Measurements from ENCODE around the gene ANXA2. TPM values are rescaled to one million over a fixed set of nuclear protein-coding genes. Genes with fewer than 3 reads are reported as not detected.
A peak's percentile ranks its signal among the peaks of the same experiment; 100 is the strongest.

The ANXA2 gene
- total RNA-seq, 1 donor from 2014 or later: 925 TPM

DNA sequence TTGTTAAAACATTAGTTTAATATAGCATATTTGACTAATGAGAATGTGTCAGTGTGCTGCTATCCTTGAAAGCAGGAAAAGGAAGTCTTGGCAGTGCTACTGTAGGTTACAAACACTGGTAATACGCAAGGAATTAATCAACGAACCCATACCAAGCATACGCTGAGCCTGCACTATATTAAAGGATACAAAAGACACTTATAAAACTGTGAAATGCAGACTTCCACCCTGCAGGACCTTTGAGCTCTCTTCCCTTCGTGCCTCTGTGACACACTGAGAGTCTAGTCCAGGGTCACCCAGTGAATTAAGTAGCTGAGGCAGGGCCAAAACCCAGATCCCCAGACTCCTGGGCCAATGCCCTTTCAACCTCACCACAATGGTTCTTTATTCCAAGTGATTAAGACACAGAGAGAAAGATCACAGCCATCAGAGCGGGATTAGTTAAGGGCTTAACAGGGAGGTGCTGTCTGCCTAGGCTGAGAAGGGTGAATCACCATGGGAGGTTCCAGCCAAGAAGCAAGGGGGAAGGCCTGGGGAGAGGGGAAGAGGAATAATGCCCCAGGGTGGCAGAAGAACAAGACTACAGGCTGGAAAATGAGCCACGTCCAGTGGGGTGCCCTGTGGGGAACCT lies 6.8 kb downstream of the ANXA2 start:
- H3K4me3 Mint-ChIP-seq (ENCODE audit: unreplicated experiment): peak overlapping the region; percentile 89
- peaks cover 15% of the 10 kb centered on the region for H3K27me3 Mint-ChIP-seq (ENCODE audit: unreplicated experiment)
- H3K4me1 Mint-ChIP-seq (ENCODE audit: low read depth, unreplicated experiment): peaks cover 69% of the 10 kb centered on the region
- no peak for DNase-seq
- peak overlapping the region; percentile 56 for H3K27ac Mint-ChIP-seq (ENCODE audit: unreplicated experiment)
- TF ChIP-seq, protein P1, sequence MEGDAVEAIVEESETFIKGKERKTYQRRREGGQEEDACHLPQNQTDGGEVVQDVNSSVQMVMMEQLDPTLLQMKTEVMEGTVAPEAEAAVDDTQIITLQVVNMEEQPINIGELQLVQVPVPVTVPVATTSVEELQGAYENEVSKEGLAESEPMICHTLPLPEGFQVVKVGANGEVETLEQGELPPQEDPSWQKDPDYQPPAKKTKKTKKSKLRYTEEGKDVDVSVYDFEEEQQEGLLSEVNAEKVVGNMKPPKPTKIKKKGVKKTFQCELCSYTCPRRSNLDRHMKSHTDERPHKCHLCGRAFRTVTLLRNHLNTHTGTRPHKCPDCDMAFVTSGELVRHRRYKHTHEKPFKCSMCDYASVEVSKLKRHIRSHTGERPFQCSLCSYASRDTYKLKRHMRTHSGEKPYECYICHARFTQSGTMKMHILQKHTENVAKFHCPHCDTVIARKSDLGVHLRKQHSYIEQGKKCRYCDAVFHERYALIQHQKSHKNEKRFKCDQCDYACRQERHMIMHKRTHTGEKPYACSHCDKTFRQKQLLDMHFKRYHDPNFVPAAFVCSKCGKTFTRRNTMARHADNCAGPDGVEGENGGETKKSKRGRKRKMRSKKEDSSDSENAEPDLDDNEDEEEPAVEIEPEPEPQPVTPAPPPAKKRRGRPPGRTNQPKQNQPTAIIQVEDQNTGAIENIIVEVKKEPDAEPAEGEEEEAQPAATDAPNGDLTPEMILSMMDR (IDR thresholded peaks at IDR 0.05; ENCODE audit: partially characterized antibody, unreplicated experiment): no peak
- H3K9me3 Mint-ChIP-seq (ENCODE audit: unreplicated experiment): peaks cover 8% of the 10 kb centered on the region
- H3K36me3 Mint-ChIP-seq (ENCODE audit: unreplicated experiment): peaks cover 19% of the 10 kb centered on the region

DNA sequence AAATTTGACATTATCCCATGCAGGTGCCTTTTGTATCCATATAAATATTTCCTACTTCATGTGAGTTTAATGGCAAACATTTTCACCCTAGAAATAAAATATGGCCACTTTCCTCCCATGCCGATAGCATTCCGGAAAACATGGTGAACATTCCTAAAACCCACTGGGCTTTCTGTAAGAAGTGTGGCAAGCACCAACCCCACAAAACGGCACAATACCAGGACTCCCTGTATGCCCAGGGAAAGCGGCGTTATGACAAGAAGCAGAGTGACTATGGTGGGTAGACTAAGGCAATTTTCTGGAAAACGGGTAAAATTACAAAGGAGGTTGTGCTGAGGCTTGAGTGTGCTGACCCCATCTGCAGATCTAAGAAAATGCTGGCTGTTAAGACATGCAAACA lies 7.6 kb downstream of the ANXA2 start:
- no peak for DNase-seq
- peak overlapping the region; percentile 45 for H3K4me3 Mint-ChIP-seq (ENCODE audit: unreplicated experiment)
- TF ChIP-seq, protein P1 (IDR thresholded peaks at IDR 0.05; ENCODE audit: partially characterized antibody, unreplicated experiment): no peak
- H3K4me1 Mint-ChIP-seq (ENCODE audit: low read depth, unreplicated experiment): peaks cover 62% of the 10 kb centered on the region
- peaks cover 8% of the 10 kb centered on the region for H3K9me3 Mint-ChIP-seq (ENCODE audit: unreplicated experiment)
- peaks cover 15% of the 10 kb centered on the region for H3K27me3 Mint-ChIP-seq (ENCODE audit: unreplicated experiment)
- H3K36me3 Mint-ChIP-seq (ENCODE audit: unreplicated experiment): peaks cover 16% of the 10 kb centered on the region
- peak overlapping the region; percentile 30 for H3K27ac Mint-ChIP-seq (ENCODE audit: unreplicated experiment)

DNA sequence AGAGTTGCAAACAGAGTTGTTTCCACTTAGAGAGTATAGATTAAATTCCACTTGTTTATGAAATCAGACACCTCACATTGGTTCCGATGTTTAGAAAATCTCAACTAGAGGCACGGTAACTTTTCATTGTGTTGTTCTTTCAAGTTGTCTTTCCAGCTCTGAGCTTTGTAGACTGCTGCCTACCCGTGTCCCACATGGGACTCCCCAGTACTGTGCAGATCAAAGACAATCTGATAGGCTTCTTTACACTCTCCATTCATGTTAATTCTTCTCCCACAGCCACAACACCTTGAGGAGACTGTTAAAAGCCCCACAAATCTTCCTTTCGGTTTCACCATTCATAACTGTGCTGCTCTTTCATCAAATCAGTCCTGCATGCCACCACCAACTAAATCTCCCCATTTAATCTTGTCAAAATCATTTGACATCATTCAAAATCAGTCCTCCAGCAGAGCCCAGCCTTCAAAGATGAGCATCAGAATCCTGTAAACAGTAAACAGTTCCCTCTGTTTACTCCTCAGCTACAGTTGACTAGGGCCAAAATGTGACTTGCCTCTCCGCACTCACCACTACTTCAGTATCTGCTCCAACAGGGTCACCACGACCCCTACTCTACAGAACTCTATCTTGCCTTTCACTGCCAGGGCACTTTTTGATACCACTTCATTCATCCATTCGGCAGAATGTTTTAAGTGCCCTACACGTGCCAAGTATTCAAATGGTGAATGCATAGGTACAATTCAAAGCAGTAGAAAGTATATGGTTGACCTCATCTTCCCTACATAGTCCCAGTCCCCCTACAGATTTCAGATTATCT lies 8.3 kb downstream of the ANXA2 start:
- Mint-ChIP-seq H3K27ac (ENCODE audit: unreplicated experiment) (no peak overlapping the region), H3K4me1 (ENCODE audit: low read depth, unreplicated experiment) (peaks cover 54% of the 10 kb centered on the region), H3K27me3 (ENCODE audit: unreplicated experiment) (peaks cover 12% of the 10 kb centered on the region), H3K9me3 (ENCODE audit: unreplicated experiment) (peaks cover 8% of the 10 kb centered on the region), H3K36me3 (ENCODE audit: unreplicated experiment) (peaks cover 12% of the 10 kb centered on the region), H3K4me3 (ENCODE audit: unreplicated experiment) (peak overlapping the region; percentile 45)
- no peak for DNase-seq
- TF ChIP-seq, protein P1 (IDR thresholded peaks at IDR 0.05; ENCODE audit: partially characterized antibody, unreplicated experiment): no peak

DNA sequence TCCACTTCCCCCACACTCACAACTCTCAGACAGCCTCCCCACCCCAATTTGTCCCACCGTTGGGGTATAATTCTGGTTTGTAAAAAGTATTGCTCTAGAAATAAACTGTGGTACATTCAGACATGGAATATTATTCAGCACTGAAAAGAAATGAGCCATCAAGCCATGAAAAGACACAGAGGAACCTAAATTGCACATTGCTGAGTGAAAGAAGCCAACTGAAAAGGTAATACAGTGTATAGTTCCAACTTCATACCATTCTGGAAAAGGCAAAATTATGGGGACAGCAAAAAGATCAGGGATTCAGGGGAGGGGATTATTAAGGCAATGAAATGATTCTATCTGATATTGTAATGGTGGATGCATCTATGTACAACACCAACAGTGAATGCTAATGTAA lies 10.5 kb downstream of the ANXA2 start:
- no peak for DNase-seq
- H3K27ac Mint-ChIP-seq (ENCODE audit: unreplicated experiment): peak overlapping the region; percentile 3
- TF ChIP-seq, protein P1 (IDR thresholded peaks at IDR 0.05; ENCODE audit: partially characterized antibody, unreplicated experiment): no peak
- peaks cover 16% of the 10 kb centered on the region for H3K36me3 Mint-ChIP-seq (ENCODE audit: unreplicated experiment)
- H3K4me1 Mint-ChIP-seq (ENCODE audit: low read depth, unreplicated experiment): peaks cover 34% of the 10 kb centered on the region
- H3K9me3 Mint-ChIP-seq (ENCODE audit: unreplicated experiment): peaks cover 4% of the 10 kb centered on the region
- H3K4me3 Mint-ChIP-seq (ENCODE audit: unreplicated experiment): no peak overlapping the region
- H3K27me3 Mint-ChIP-seq (ENCODE audit: unreplicated experiment): peaks cover 5% of the 10 kb centered on the region

DNA sequence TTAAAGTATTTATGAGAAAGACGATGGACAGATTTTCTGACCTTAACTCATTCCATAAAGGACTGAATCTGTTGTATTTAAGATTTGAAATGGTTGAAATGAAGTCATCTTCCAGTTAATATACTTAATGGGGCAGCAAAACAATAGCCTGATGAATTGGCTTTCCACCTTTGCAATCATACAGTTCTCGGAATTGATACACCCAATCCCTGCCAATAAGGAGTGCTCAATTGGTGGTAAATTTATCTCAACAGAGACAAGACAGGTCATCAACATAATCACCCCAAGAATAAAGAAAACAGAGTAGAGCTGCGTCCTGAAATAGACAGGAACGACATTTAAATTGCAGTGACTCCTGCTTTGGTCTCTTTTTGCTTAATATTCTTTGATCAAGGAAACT lies 11.2 kb downstream of the ANXA2 start:
- peaks cover 16% of the 10 kb centered on the region for H3K36me3 Mint-ChIP-seq (ENCODE audit: unreplicated experiment)
- no peak overlapping the region for H3K4me3 Mint-ChIP-seq (ENCODE audit: unreplicated experiment)
- peaks cover 4% of the 10 kb centered on the region for H3K9me3 Mint-ChIP-seq (ENCODE audit: unreplicated experiment)
- peaks cover 3% of the 10 kb centered on the region for H3K27me3 Mint-ChIP-seq (ENCODE audit: unreplicated experiment)
- H3K4me1 Mint-ChIP-seq (ENCODE audit: low read depth, unreplicated experiment): peaks cover 30% of the 10 kb centered on the region
- TF ChIP-seq, protein P1 (IDR thresholded peaks at IDR 0.05; ENCODE audit: partially characterized antibody, unreplicated experiment): no peak
- DNase-seq: no peak
- no peak overlapping the region for H3K27ac Mint-ChIP-seq (ENCODE audit: unreplicated experiment)
